ENCODE results near the gene DIPK1C. TPM values are rescaled to one million over a fixed set of nuclear protein-coding genes. Genes with fewer than 3 reads are reported as not detected.

The DIPK1C gene
- total RNA-seq, 1 experiment from 2014 or later = not detected

DNA sequence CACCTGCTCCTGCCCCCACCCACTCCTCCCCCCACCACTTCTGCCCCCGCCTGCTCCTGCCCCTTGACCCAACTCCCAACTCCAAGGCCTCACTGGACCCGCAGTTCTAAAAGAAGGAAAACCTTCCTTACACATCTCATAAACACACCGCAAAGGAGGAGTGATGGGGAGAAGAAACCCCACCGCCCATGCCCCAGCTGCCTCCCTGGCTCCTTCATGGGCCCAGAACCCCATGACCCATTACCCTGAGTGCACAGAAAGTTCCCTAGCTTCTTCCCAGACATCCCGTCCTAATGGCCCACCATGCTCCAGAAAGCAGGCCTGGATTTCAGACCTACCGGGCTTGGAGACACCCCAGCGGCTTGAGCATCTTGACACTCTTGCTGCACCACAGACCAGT, 21.2 kb upstream of the DIPK1C start:
- Mint-ChIP-seq H3K4me1 (peaks cover 11% of the 10 kb centered on the region), H3K4me3 (no peak overlapping the region), H3K27ac (no peak overlapping the region), H3K36me3 (no peaks in the 10 kb centered on the region), H3K27me3 (ENCODE audit: low read depth) (peaks cover 2% of the 10 kb centered on the region; the same call in 1 of the 2 replicates), H3K9me3 (no peaks in the 10 kb centered on the region)
- ATAC-seq (no peak), DNase-seq (ENCODE audit: low spot score) (no peak)
- CTCF ChIA-PET = interaction anchor here (1.0 kb wide), 1 partner anchor 18 kb away, joined by 3 read pairs; no protein-coding TSS in a partner anchor
- no peak for TF ChIP-seq ZNF317 (CRISPR knock-in tag; IDR thresholded peaks at IDR 0.05; ENCODE audit: borderline replicate concordance, low read depth)
- no peak for TF ChIP-seq ZNF396 (CRISPR knock-in tag; IDR thresholded peaks at IDR 0.05; ENCODE audit: borderline replicate concordance)
- TF ChIP-seq, protein P1, sequence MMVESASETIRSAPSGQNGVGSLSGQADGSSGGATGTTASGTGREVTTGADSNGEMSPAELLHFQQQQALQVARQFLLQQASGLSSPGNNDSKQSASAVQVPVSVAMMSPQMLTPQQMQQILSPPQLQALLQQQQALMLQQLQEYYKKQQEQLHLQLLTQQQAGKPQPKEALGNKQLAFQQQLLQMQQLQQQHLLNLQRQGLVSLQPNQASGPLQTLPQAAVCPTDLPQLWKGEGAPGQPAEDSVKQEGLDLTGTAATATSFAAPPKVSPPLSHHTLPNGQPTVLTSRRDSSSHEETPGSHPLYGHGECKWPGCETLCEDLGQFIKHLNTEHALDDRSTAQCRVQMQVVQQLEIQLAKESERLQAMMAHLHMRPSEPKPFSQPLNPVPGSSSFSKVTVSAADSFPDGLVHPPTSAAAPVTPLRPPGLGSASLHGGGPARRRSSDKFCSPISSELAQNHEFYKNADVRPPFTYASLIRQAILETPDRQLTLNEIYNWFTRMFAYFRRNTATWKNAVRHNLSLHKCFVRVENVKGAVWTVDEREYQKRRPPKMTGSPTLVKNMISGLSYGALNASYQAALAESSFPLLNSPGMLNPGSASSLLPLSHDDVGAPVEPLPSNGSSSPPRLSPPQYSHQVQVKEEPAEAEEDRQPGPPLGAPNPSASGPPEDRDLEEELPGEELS (CRISPR knock-in tag; IDR thresholded peaks at IDR 0.05) = no peak
- TF ChIP-seq ZNF423 (CRISPR knock-in tag; IDR thresholded peaks at IDR 0.05) = no peak
- TF ChIP-seq NR1H2 (CRISPR knock-in tag; IDR thresholded peaks at IDR 0.05) = no peak
- TF ChIP-seq CREM (CRISPR knock-in tag; IDR thresholded peaks at IDR 0.05) = no peak
- no peak for TF ChIP-seq MYBL2 (CRISPR knock-in tag; IDR thresholded peaks at IDR 0.05)
- TF ChIP-seq, protein P2, sequence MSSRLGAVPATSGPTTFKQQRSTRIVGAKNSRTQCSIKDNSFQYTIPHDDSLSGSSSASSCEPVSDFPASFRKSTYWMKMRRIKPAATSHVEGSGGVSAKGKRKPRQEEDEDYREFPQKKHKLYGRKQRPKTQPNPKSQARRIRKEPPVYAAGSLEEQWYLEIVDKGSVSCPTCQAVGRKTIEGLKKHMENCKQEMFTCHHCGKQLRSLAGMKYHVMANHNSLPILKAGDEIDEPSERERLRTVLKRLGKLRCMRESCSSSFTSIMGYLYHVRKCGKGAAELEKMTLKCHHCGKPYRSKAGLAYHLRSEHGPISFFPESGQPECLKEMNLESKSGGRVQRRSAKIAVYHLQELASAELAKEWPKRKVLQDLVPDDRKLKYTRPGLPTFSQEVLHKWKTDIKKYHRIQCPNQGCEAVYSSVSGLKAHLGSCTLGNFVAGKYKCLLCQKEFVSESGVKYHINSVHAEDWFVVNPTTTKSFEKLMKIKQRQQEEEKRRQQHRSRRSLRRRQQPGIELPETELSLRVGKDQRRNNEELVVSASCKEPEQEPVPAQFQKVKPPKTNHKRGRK (CRISPR knock-in tag; IDR thresholded peaks at IDR 0.05; ENCODE audit: borderline replicate concordance) = no peak
- TF ChIP-seq ETV6 (CRISPR knock-in tag; IDR thresholded peaks at IDR 0.05) = no peak
- TF ChIP-seq, protein P3, sequence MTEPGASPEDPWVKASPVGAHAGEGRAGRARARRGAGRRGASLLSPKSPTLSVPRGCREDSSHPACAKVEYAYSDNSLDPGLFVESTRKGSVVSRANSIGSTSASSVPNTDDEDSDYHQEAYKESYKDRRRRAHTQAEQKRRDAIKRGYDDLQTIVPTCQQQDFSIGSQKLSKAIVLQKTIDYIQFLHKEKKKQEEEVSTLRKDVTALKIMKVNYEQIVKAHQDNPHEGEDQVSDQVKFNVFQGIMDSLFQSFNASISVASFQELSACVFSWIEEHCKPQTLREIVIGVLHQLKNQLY (CRISPR knock-in tag; IDR thresholded peaks at IDR 0.05) = no peak
- no peak for TF ChIP-seq PRRX2 (CRISPR knock-in tag; IDR thresholded peaks at IDR 0.05)
- no peak for TF ChIP-seq ZBTB21 (CRISPR knock-in tag; IDR thresholded peaks at IDR 0.05; ENCODE audit: borderline replicate concordance)
- TF ChIP-seq, protein P4, sequence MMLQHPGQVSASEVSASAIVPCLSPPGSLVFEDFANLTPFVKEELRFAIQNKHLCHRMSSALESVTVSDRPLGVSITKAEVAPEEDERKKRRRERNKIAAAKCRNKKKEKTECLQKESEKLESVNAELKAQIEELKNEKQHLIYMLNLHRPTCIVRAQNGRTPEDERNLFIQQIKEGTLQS (CRISPR knock-in tag; conservative IDR thresholded peaks at IDR 0.05) = no peak
- POLR2A ChIA-PET = no interaction called here

DNA sequence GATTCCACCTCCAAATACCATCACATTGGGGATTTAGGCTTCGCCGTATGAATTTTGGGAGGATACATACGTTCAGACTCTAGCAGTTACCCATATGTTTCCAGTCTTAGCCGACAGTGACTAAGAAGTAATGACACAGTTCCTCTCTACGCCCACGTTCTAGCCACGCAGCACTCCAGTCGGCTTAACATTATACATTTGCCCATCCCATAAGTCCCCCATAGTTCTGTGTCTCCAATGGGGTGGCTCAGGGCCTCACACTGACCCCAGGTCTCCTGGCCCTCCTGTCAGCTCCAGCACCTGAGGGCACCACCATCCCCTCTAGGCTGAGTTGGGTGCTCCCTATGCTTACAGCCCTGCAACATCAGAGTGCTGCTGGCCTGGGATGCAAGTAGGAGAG, 20.7 kb upstream of the DIPK1C start:
- H3K4me1 Mint-ChIP-seq = peaks cover 11% of the 10 kb centered on the region
- CTCF ChIA-PET = no interaction called here
- H3K27me3 Mint-ChIP-seq (ENCODE audit: low read depth) = peaks cover 2% of the 10 kb centered on the region; the same call in 1 of the 2 replicates
- H3K9me3 Mint-ChIP-seq = no peaks in the 10 kb centered on the region
- TF ChIP-seq KAT7 (CRISPR knock-in tag; IDR thresholded peaks at IDR 0.05; ENCODE audit: borderline replicate concordance) (no peak), ZNF232 (CRISPR knock-in tag; IDR thresholded peaks at IDR 0.05) (no peak), RORB (CRISPR knock-in tag; IDR thresholded peaks at IDR 0.05) (no peak), FOXK1 (CRISPR knock-in tag; IDR thresholded peaks at IDR 0.05) (no peak), TEAD1 (CRISPR knock-in tag; IDR thresholded peaks at IDR 0.05) (no peak), NFYB (CRISPR knock-in tag; conservative IDR thresholded peaks at IDR 0.05; ENCODE audit: low read depth) (no peak), ZNF121 (CRISPR knock-in tag; IDR thresholded peaks at IDR 0.05) (no peak), JUN (CRISPR knock-in tag; IDR thresholded peaks at IDR 0.05) (no peak), ZNF396 (CRISPR knock-in tag; IDR thresholded peaks at IDR 0.05; ENCODE audit: borderline replicate concordance) (no peak), SMAD3 (CRISPR knock-in tag; IDR thresholded peaks at IDR 0.05; ENCODE audit: borderline replicate concordance) (no peak), ZNF423 (CRISPR knock-in tag; IDR thresholded peaks at IDR 0.05) (no peak)
- TF ChIP-seq, protein P3 (CRISPR knock-in tag; IDR thresholded peaks at IDR 0.05) = no peak
- TF ChIP-seq, protein P2 (CRISPR knock-in tag; IDR thresholded peaks at IDR 0.05; ENCODE audit: borderline replicate concordance) = no peak
- TF ChIP-seq, protein P5, sequence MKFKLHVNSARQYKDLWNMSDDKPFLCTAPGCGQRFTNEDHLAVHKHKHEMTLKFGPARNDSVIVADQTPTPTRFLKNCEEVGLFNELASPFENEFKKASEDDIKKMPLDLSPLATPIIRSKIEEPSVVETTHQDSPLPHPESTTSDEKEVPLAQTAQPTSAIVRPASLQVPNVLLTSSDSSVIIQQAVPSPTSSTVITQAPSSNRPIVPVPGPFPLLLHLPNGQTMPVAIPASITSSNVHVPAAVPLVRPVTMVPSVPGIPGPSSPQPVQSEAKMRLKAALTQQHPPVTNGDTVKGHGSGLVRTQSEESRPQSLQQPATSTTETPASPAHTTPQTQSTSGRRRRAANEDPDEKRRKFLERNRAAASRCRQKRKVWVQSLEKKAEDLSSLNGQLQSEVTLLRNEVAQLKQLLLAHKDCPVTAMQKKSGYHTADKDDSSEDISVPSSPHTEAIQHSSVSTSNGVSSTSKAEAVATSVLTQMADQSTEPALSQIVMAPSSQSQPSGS (CRISPR knock-in tag; IDR thresholded peaks at IDR 0.05; ENCODE audit: borderline replicate concordance, low read depth) = no peak
- TF ChIP-seq, protein P6, sequence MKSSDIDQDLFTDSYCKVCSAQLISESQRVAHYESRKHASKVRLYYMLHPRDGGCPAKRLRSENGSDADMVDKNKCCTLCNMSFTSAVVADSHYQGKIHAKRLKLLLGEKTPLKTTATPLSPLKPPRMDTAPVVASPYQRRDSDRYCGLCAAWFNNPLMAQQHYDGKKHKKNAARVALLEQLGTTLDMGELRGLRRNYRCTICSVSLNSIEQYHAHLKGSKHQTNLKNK (CRISPR knock-in tag; IDR thresholded peaks at IDR 0.05) = no peak
- TF ChIP-seq, protein P7, sequence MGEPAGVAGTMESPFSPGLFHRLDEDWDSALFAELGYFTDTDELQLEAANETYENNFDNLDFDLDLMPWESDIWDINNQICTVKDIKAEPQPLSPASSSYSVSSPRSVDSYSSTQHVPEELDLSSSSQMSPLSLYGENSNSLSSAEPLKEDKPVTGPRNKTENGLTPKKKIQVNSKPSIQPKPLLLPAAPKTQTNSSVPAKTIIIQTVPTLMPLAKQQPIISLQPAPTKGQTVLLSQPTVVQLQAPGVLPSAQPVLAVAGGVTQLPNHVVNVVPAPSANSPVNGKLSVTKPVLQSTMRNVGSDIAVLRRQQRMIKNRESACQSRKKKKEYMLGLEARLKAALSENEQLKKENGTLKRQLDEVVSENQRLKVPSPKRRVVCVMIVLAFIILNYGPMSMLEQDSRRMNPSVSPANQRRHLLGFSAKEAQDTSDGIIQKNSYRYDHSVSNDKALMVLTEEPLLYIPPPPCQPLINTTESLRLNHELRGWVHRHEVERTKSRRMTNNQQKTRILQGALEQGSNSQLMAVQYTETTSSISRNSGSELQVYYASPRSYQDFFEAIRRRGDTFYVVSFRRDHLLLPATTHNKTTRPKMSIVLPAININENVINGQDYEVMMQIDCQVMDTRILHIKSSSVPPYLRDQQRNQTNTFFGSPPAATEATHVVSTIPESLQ (CRISPR knock-in tag; IDR thresholded peaks at IDR 0.05) = no peak
- no peaks in the 10 kb centered on the region for H3K36me3 Mint-ChIP-seq
- ATAC-seq = no peak
- DNase-seq (ENCODE audit: low spot score) = no peak
- POLR2A ChIA-PET = no interaction called here
- H3K27ac Mint-ChIP-seq = no peak overlapping the region
- H3K4me3 Mint-ChIP-seq = no peak overlapping the region
